ENCODE results near the gene NRF1. TPM values are rescaled to one million over a fixed set of nuclear protein-coding genes. Genes with fewer than 3 reads are reported as not detected.
A peak's percentile ranks its signal among the peaks of the same experiment; 100 is the strongest.

Gene NRF1
- total and polyA plus RNA-seq, 4 donors: 6.9 to 33.3 (median 14.8) TPM

- H3K36me3 ChIP-seq (ENCODE audit: control insufficient read depth in 4 of 4, insufficient read depth in 4 of 4, low read length in 4 of 4): peaks cover 0 to 3% (median 2%) of the 10 kb centered on the region in 4 donors
- no peak overlapping the region for H3K9ac ChIP-seq (ENCODE audit: insufficient read depth in 1 of 2, low read length in 2 of 2)
- peaks cover 0 to 4% (median 0%) of the 10 kb centered on the region in 5 donors for H3K4me1 ChIP-seq (ENCODE audit: control insufficient read depth in 5 of 5, insufficient read depth in 5 of 5, low read length in 5 of 5)
- DNase-seq (no peak), ATAC-seq (ENCODE audit: insufficient read depth, low FRiP score) (no peak)
- WGBS, 2 donors: 94 to 98% methylated on average over 4 of the region's 4 CpGs
- no peaks in the 10 kb centered on the region for H3K9me3 ChIP-seq (ENCODE audit: control insufficient read depth in 4 of 4, insufficient read depth in 3 of 4, low read length in 3 of 4)
- no peak for TF ChIP-seq CTCF (IDR thresholded peaks at IDR 0.05; ENCODE audit: control extremely low read depth, extremely low read depth)
- H3K4me3 ChIP-seq: no peak overlapping the region
- no peaks in the 10 kb centered on the region for H3K27me3 ChIP-seq (ENCODE audit: control insufficient read depth in 3 of 3, insufficient read depth in 3 of 3, low read length in 2 of 3)
- H3K27ac ChIP-seq (ENCODE audit: low read depth in 1 of 2, low read length in 1 of 2): no peak overlapping the region
These were observed 92.2 kb downstream of the NRF1 start for GRCh38 chr7:129703751-129704150.

GRCh38 chr7:129707910-129708499 is 96.5 kb downstream of the NRF1 start:
- H3K36me3 ChIP-seq (ENCODE audit: control insufficient read depth in 4 of 4, insufficient read depth in 4 of 4, low read length in 4 of 4): peaks cover 10 to 27% (median 19%) of the 10 kb centered on the region in 4 donors

GRCh38 chr7:129713544-129713943 is 102.0 kb downstream of the NRF1 start:
- no peak for TF ChIP-seq CTCF (IDR thresholded peaks at IDR 0.05; ENCODE audit: control extremely low read depth, extremely low read depth)
- DNase-seq (no peak), ATAC-seq (ENCODE audit: insufficient read depth, low FRiP score) (no peak)
- 71 to 84% methylated on average over 1 of the region's 1 CpG for WGBS, 2 donors
- Histone ChIP-seq H3K36me3 (ENCODE audit: control insufficient read depth in 4 of 4, insufficient read depth in 4 of 4, low read length in 4 of 4) (peaks cover 14 to 40% (median 34%) of the 10 kb centered on the region in 4 donors), H3K4me3 (no peak overlapping the region), H3K9ac (ENCODE audit: insufficient read depth in 1 of 2, low read length in 2 of 2) (no peak overlapping the region), H3K9me3 (ENCODE audit: control insufficient read depth in 4 of 4, insufficient read depth in 3 of 4, low read length in 3 of 4) (no peaks in the 10 kb centered on the region), H3K4me1 (ENCODE audit: control insufficient read depth in 5 of 5, insufficient read depth in 5 of 5, low read length in 5 of 5) (no peaks in the 10 kb centered on the region), H3K27ac (ENCODE audit: low read depth in 1 of 2, low read length in 1 of 2) (no peak overlapping the region), H3K27me3 (ENCODE audit: control insufficient read depth in 3 of 3, insufficient read depth in 3 of 3, low read length in 2 of 3) (no peaks in the 10 kb centered on the region)

More at GRCh38 chr7:129707910-129708499, 96.5 kb downstream of the NRF1 start:
- Histone ChIP-seq H3K4me1 (ENCODE audit: control insufficient read depth in 5 of 5, insufficient read depth in 5 of 5, low read length in 5 of 5) (no peaks in the 10 kb centered on the region), H3K9me3 (ENCODE audit: control insufficient read depth in 4 of 4, insufficient read depth in 3 of 4, low read length in 3 of 4) (no peaks in the 10 kb centered on the region), H3K4me3 (no peak overlapping the region), H3K27ac (ENCODE audit: low read depth in 1 of 2, low read length in 1 of 2) (no peak overlapping the region), H3K27me3 (ENCODE audit: control insufficient read depth in 3 of 3, insufficient read depth in 3 of 3, low read length in 2 of 3) (no peaks in the 10 kb centered on the region), H3K9ac (ENCODE audit: insufficient read depth in 1 of 2, low read length in 2 of 2) (peak overlapping the region in 1 of 2 donors; percentile 16)
- ATAC-seq (ENCODE audit: insufficient read depth, low FRiP score) (no peak), DNase-seq (no peak)
- no peak for TF ChIP-seq CTCF (IDR thresholded peaks at IDR 0.05; ENCODE audit: control extremely low read depth, extremely low read depth)
- 39 to 57% methylated on average over 2 of the region's 2 CpGs for WGBS, 2 donors

Data from lung (tissue), 12 donors.